Heart left ventricle (tissue), 16 donors: Measurements from ENCODE around the gene CFAP65. TPM values are rescaled to one million over a fixed set of nuclear protein-coding genes. Genes with fewer than 3 reads are reported as not detected.

ENCODE experiments used
- ATAC-seq, 4 donors: fragments of 200-7000 bp; cut with Tn5 transposase; one replicate each; pipeline ENCODE4 v1.9.1; 2020 to 2022; ENCODE audit warnings: moderate library complexity in 4 of 4, mild to moderate bottlenecking in 3 of 4, moderate number of reproducible peaks in 1 of 4
- DNase-seq, 5 donors: peaks; one replicate each; pipeline ENCODE4 v3.0.0-alpha.2; 2020
- H3K27ac ChIP-seq, 12 donors: fragments of 200-600 bp; sonication (generic) in 4 of 12; one replicate each; pipeline versions ENCODE4 v1.5.0 to v1.8.0; 2016 to 2022; ENCODE audit warnings: mild to moderate bottlenecking in 2 of 12
- H3K27me3 ChIP-seq, 9 donors: fragments of 200-600 bp; sonication (generic) in 2 of 9; one replicate each; pipeline versions ENCODE4 v1.5.1 to v1.8.0; 2016 to 2022; ENCODE audit warnings: mild to moderate bottlenecking in 3 of 9
- H3K36me3 ChIP-seq, 9 donors: fragments of 200-600 bp; sonication (generic) in 2 of 9; one replicate each; pipeline versions ENCODE4 v1.5.0 to v1.8.0; 2018 to 2022; ENCODE audit warnings: mild to moderate bottlenecking in 2 of 9
- H3K4me1 ChIP-seq, 12 donors: fragments of 200-600 bp; sonication (generic) in 4 of 12; one replicate each; pipeline versions ENCODE4 v1.5.0 to v1.8.0; 2016 to 2022; ENCODE audit warnings: mild to moderate bottlenecking in 3 of 12
- H3K4me3 ChIP-seq, 12 donors: fragments of 200-600 bp; sonication (generic) in 4 of 12; one replicate each; pipeline versions ENCODE4 v1.5.0 to v1.8.0; 2017 to 2022; ENCODE audit warnings: mild to moderate bottlenecking in 9 of 12, moderate library complexity in 4 of 12
- H3K9me3 ChIP-seq, 12 donors: fragments of 200-600 bp; sonication (generic) in 4 of 12; one replicate each; pipeline versions ENCODE4 v1.5.0 to v1.8.0; 2016 to 2022; ENCODE audit warnings: mild to moderate bottlenecking in 1 of 12
- POLR2A ChIP-seq, 2 donors: fragments of 450-650 bp; IDR thresholded peaks; one replicate each; pipeline ENCODE4 v1.6.1; 2017; ENCODE audit warnings: antibody characterized with exemption in 2 of 2, mild to moderate bottlenecking in 2 of 2, moderate library complexity in 2 of 2
- WGBS, 4 donors: extraction: QIAGEN DNeasy Blood & Tissue Kit in 2 of 4; methylation state at CpG; one replicate each; pipeline versions ENCODE4 v1.1.5 to v1.1.7; 2013 to 2018; 5-methylcytosine and 5-hydroxymethylcytosine counted together
- intact Hi-C, 10 donors: fragments of 100-400 bp; cut with DNase I; formaldehyde crosslinking; loops; one replicate each; pipeline versions ENCODE4 v1.11.1 to v1.14.2; 2022
- polyA plus RNA-seq, 2 donors: library from polyadenylated mRNA; stranded (reverse); fragments of 200-250 nt; gene quantifications; one replicate each; pipeline ENCODE4 v1.2.3, GENCODE V29; 2013
- total RNA-seq, 9 donors: library from RNA; depleted of rRNA in 2 of 9; stranded (reverse); fragments of >200 nt in 2 of 9; fragmentation: NEBNext Ultra II Directional in 3 of 9; extraction: Animal tissue kit (Norgen Biotek cat#: 25700) in 3 of 9; gene quantifications; one replicate each; pipeline versions ENCODE4 v1.1.0 to v1.2.4, GENCODE V29; 2016 to 2023
- TF ChIP-seq, protein P1 (sequence below), 12 donors: fragments of 200-600 bp; sonication (generic) in 4 of 12; IDR thresholded peaks; one replicate each; pipeline versions ENCODE4 v1.5.0 to v1.8.0; 2018 to 2022; ENCODE audit warnings: antibody characterized with exemption in 12 of 12, mild to moderate bottlenecking in 5 of 12
- donor health status: ischemic (EF 13 %, LVEDD 7.1; RV severe dilation, severe dysfunction).
- donor health status: healthy with polysubstance abuse.
- donor health status: DM: no; HTN: yes; CAD: no.
- donor health status: DM: no; HTN: no; CAD: no.
- donor health status: ischemic (EF 25% LVEDD 6.9; RV normal size, moderate dysfunction).
- donor health status: ischemic (EF 25% LVEDD 5.7; RV mildly dilated, moderate dysfunction).
- donor health status: healthy.
- donor health status: DM: yes; HTN: yes; CAD: no.
- donor health status: ischemic (EF 35%, LVEDD 5.7; RV mildly dilated, moderate dysfunction).
- donor health status: nonischemic (EF 11% LVEDD 7.7; RV severe dilation, severe dysfunction).
- donor health status: DM: yes; HTN: yes; CAD: no.
- donor health status: PGD.
- donor health status: ischemic (EF 29% LVEDD 5.4; RV normal size, mild dysfunction).
- donor health status: nonischemic (EF 23%, LVEDD 6.1; RV moderate dilation, normal function).

CFAP65 gene
- total and polyA plus RNA-seq, 11 donors, result 0.04 TPM; not detected in 10

DNA sequence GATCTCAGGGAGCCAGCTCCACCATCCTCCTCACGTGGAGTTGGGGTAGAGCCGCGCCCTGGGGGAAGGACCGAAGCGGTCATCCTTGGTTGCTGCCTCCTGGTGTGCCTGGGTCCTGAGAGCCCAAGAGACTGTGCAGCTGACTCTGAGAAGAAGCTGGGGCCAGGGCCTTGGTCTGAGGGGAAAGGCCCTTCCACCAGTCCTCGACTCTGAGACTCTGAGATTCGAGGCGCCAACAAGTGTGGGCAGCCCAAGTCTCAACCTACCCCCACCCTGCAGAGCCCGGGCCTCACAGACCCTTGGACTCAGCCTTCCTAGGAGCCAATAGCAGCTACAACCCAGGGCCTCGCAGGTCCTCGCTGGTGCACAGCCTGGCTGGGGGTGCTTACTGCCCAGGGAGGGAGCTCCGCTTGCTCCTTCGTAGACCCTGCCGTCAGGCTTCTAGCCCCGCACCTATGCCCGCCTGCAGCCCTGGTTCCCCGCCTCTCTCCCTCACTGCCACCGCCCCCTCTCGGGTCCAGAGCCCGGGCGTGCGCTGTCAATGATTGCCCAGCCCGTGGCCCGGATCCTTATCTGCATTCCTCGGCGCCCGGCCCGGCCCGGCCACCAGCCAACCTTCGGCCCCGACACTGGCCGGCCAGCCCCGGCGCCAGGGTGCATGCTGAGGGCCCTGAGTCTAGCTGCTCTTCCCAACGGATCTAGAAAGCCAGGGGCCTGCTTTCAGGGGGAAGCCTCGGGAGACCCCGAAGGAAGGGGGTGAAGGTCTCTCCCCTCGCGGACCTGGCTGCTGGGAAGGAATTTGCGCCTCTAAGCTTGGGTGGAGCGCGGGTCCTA, 17.4 kb upstream of the CFAP65 start:
- peak; percentile 49 to 67 (median 62) for ATAC-seq
- peaks cover 12 to 42% (median 33%) of the 10 kb centered on the region in 12 donors for H3K4me1 ChIP-seq
- H3K36me3 ChIP-seq, result no peaks in the 10 kb centered on the region
- no peaks in the 10 kb centered on the region for H3K9me3 ChIP-seq
- peaks cover 61 to 94% (median 77%) of the 10 kb centered on the region in 9 donors for H3K27me3 ChIP-seq
- H3K4me3 ChIP-seq, result peak overlapping the region in 9 of 12 donors; percentile 1 to 37 (median 16)
- 6 to 9% (median 8%) methylated on average over 30 to 42 of the region's 42 CpGs for WGBS, 4 donors
- TF ChIP-seq, protein P1, sequence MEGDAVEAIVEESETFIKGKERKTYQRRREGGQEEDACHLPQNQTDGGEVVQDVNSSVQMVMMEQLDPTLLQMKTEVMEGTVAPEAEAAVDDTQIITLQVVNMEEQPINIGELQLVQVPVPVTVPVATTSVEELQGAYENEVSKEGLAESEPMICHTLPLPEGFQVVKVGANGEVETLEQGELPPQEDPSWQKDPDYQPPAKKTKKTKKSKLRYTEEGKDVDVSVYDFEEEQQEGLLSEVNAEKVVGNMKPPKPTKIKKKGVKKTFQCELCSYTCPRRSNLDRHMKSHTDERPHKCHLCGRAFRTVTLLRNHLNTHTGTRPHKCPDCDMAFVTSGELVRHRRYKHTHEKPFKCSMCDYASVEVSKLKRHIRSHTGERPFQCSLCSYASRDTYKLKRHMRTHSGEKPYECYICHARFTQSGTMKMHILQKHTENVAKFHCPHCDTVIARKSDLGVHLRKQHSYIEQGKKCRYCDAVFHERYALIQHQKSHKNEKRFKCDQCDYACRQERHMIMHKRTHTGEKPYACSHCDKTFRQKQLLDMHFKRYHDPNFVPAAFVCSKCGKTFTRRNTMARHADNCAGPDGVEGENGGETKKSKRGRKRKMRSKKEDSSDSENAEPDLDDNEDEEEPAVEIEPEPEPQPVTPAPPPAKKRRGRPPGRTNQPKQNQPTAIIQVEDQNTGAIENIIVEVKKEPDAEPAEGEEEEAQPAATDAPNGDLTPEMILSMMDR (IDR thresholded peaks at IDR 0.05), result no peak
- TF ChIP-seq POLR2A (IDR thresholded peaks at IDR 0.05), result no peak
- peak; percentile 29 to 74 (median 44) for DNase-seq
- intact Hi-C loops, result loop anchor here (1.0 to 10.0 kb wide), 13 partner anchors 59 to 246 kb away; partner anchors contain the start of gene PTPRN (in 1 of the 10)
- H3K27ac ChIP-seq, result no peak overlapping the region

DNA sequence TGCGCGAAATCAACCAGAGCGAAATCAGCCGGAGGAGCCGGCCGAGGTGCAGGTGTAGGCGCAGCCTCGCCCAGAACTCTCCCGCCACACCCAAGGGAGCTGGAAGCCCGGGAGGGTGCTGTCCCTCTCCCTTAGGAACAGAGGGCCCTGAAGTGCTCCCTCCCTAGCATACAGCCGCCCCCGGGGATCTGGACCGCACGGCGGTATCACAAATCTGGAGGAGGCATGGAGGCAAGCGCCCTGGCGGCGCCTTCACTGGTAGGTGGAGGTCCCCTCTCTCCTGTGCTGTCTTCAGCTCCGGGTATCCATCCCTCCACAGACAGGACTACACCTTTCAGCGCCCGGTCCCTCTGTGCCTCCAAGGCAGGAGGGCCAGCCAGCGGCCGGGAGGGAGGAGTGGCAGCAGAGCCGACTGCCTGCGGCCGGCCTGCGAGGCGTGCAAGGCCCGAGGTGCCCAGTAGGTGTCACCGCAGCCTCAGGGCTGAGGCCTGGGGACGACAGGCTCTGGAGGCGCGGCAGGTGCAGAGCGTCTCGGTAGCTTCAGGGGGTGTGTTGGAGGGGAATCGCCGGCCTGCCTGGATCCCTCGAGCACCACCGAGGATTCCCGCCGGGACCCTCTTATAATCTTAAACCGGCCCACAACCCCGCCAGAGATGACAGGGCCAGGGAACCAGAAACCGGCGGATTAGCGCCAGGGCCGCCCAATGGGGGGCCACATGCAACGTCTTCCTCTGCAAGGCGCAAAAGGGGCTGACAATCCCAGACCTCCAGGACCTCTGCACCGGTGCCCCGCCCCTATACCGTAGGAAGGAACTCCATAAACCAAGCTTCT, 16.6 kb upstream of the CFAP65 start:
- H3K4me3 ChIP-seq, result peak overlapping the region in 6 of 12 donors; percentile 6 to 20 (median 14)
- ATAC-seq, result peak; percentile 92 to 97 (median 95)
- 1 to 3% (median 2%) methylated on average over 31 to 52 of the region's 52 CpGs for WGBS, 4 donors
- H3K36me3 ChIP-seq, result no peaks in the 10 kb centered on the region
- H3K9me3 ChIP-seq, result no peaks in the 10 kb centered on the region
- TF ChIP-seq POLR2A (IDR thresholded peaks at IDR 0.05), result no peak
- TF ChIP-seq, protein P1 (IDR thresholded peaks at IDR 0.05), result peak; percentile 87 to 97 (median 94)
- no peak overlapping the region for H3K27ac ChIP-seq
- H3K4me1 ChIP-seq, result peaks cover 12 to 42% (median 33%) of the 10 kb centered on the region in 12 donors
- peak; percentile 66 to 89 (median 76) for DNase-seq
- peaks cover 59 to 97% (median 72%) of the 10 kb centered on the region in 9 donors for H3K27me3 ChIP-seq
- intact Hi-C loops, result loop anchor here (1.0 to 10.0 kb wide), 12 partner anchors 59 to 247 kb away; partner anchors contain the start of gene PTPRN (in 1 of the 10)

DNA sequence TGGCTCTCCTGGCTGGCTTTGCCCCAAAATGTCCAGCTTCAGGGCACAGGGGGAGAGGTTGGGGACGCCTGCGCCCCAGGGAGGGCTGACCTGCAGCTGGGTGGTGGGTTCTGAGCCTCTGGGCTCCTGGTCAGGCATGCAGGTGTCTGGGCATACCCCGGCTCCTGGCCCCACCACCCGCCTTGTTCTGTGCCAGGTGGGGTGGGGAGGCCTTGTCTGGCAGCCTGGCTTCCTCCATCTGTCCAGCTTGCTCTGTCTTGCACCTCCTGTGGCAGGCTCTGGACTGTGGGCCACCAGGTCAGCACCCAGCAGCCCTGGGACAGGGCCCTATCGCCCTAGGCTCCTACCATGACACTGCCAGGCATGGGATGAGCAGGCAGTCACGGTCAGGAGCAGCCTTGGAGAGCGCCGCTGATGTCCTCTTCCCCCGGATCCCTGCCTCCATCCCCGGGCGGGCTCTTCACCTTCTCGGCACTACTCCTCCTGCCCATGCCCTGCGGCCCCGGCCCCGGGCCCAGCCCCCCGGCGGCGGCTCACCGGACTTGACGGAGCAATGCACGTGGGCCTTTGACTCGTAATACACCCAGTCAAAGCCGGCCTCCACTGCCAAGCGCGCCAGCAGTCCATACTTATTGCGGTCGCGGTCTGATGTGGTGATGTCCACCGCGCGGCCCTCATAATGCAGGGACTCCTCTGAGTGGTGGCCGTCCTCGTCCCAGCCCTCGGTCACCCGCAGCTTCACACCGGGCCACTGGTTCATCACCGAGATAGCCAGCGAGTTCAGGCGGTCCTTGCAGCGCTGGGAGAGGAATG, 15.8 kb upstream of the CFAP65 start:
- H3K36me3 ChIP-seq, result no peaks in the 10 kb centered on the region
- H3K4me3 ChIP-seq, result peak overlapping the region in 1 of 12 donors; percentile 6
- no peaks in the 10 kb centered on the region for H3K9me3 ChIP-seq
- DNase-seq (no peak), ATAC-seq (no peak)
- H3K27ac ChIP-seq, result no peak overlapping the region
- H3K27me3 ChIP-seq, result peaks cover 51 to 99% (median 67%) of the 10 kb centered on the region in 9 donors
- intact Hi-C loops, result loop anchor here in 8 of 10 donors (5.0 to 10.0 kb wide), 8 partner anchors 60 to 248 kb away; partner anchors contain the start of gene PTPRN (in 1 of the 8)
- no peak for TF ChIP-seq POLR2A (IDR thresholded peaks at IDR 0.05)
- TF ChIP-seq, protein P1 (IDR thresholded peaks at IDR 0.05), result no peak
- 10 to 14% (median 12%) methylated on average over 13 to 40 of the region's 40 CpGs for WGBS, 4 donors
- peaks cover 12 to 42% (median 33%) of the 10 kb centered on the region in 12 donors for H3K4me1 ChIP-seq
